ENCODE results near the gene SREBF2. TPM values are rescaled to one million over a fixed set of nuclear protein-coding genes. Genes with fewer than 3 reads are reported as not detected.
A peak's percentile ranks its signal among the peaks of the same experiment; 100 is the strongest.

Gene SREBF2
- polyA plus RNA-seq, 1 donor from 2014 or later, result 73.0 TPM

DNA sequence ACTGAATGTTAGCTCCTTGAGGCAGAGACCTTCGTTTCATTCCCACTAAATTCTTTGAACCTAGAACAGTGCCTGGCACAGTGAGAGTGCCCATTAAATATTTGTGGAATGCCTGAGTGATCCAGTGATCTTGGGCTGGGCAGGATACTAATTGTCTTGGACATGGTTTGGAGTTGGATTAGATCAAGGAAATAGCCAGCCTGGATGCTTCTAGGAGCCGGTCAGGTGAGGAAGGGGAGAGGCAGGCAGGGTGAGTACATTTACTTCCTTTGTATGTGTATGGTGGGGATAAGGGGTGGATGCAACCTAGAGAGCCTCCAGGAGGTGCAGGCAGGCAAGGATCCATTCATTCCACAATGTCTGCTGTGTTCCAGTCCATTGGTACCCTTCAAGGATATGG lies 3.6 kb downstream of the SREBF2 start:
- peak overlapping the region; percentile 98 for H3K4me3 ChIP-seq (ENCODE audit: low read length)
- H3K36me3 ChIP-seq (ENCODE audit: insufficient read depth, low read length), result peaks cover 7% of the 10 kb centered on the region
- no peaks in the 10 kb centered on the region for H3K27me3 ChIP-seq (ENCODE audit: insufficient read depth, low read depth, low read length)
- H4K20me1 ChIP-seq (ENCODE audit: insufficient read depth), result peaks cover 13% of the 10 kb centered on the region
- H3K9me3 ChIP-seq (ENCODE audit: low read length), result no peaks in the 10 kb centered on the region
- peak overlapping the region; percentile 12 for H3K4me2 ChIP-seq (ENCODE audit: low read length)
- peaks cover 78% of the 10 kb centered on the region for H3K79me2 ChIP-seq (replicated peaks; ENCODE audit: insufficient read depth, low read length)
- H3K27ac ChIP-seq (ENCODE audit: low read length), result no peak overlapping the region
- H3F3A ChIP-seq (ENCODE audit: insufficient read depth, low read length, poor library complexity, severe bottlenecking), result peaks cover 8% of the 10 kb centered on the region
- no peak for TF ChIP-seq EZH2 (IDR thresholded peaks at IDR 0.05; ENCODE audit: borderline replicate concordance, insufficient read depth, low read length, poor library complexity, severe bottlenecking)
- TF ChIP-seq, protein P1, sequence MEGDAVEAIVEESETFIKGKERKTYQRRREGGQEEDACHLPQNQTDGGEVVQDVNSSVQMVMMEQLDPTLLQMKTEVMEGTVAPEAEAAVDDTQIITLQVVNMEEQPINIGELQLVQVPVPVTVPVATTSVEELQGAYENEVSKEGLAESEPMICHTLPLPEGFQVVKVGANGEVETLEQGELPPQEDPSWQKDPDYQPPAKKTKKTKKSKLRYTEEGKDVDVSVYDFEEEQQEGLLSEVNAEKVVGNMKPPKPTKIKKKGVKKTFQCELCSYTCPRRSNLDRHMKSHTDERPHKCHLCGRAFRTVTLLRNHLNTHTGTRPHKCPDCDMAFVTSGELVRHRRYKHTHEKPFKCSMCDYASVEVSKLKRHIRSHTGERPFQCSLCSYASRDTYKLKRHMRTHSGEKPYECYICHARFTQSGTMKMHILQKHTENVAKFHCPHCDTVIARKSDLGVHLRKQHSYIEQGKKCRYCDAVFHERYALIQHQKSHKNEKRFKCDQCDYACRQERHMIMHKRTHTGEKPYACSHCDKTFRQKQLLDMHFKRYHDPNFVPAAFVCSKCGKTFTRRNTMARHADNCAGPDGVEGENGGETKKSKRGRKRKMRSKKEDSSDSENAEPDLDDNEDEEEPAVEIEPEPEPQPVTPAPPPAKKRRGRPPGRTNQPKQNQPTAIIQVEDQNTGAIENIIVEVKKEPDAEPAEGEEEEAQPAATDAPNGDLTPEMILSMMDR (IDR thresholded peaks at IDR 0.05; ENCODE audit: poor library complexity, severe bottlenecking), result no peak
- TF ChIP-seq MXI1 (conservative IDR thresholded peaks at IDR 0.05; ENCODE audit: poor library complexity, severe bottlenecking), result no peak
- no peak for TF ChIP-seq SMC3 (conservative IDR thresholded peaks at IDR 0.05; ENCODE audit: poor library complexity)
- no peak for TF ChIP-seq EP300 (conservative IDR thresholded peaks at IDR 0.05; ENCODE audit: poor library complexity, severe bottlenecking)
- no peak for TF ChIP-seq RAD21 (conservative IDR thresholded peaks at IDR 0.05)
- no peak for TF ChIP-seq POLR2AphosphoS5 (IDR thresholded peaks at IDR 0.05)
- TF ChIP-seq, protein P2, sequence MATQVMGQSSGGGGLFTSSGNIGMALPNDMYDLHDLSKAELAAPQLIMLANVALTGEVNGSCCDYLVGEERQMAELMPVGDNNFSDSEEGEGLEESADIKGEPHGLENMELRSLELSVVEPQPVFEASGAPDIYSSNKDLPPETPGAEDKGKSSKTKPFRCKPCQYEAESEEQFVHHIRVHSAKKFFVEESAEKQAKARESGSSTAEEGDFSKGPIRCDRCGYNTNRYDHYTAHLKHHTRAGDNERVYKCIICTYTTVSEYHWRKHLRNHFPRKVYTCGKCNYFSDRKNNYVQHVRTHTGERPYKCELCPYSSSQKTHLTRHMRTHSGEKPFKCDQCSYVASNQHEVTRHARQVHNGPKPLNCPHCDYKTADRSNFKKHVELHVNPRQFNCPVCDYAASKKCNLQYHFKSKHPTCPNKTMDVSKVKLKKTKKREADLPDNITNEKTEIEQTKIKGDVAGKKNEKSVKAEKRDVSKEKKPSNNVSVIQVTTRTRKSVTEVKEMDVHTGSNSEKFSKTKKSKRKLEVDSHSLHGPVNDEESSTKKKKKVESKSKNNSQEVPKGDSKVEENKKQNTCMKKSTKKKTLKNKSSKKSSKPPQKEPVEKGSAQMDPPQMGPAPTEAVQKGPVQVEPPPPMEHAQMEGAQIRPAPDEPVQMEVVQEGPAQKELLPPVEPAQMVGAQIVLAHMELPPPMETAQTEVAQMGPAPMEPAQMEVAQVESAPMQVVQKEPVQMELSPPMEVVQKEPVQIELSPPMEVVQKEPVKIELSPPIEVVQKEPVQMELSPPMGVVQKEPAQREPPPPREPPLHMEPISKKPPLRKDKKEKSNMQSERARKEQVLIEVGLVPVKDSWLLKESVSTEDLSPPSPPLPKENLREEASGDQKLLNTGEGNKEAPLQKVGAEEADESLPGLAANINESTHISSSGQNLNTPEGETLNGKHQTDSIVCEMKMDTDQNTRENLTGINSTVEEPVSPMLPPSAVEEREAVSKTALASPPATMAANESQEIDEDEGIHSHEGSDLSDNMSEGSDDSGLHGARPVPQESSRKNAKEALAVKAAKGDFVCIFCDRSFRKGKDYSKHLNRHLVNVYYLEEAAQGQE (IDR thresholded peaks at IDR 0.05; ENCODE audit: borderline replicate concordance), result no peak
- no peak for TF ChIP-seq TAF1 (IDR thresholded peaks at IDR 0.05; ENCODE audit: low read depth)
- no peaks in the 10 kb centered on the region for H3K9me2 ChIP-seq (ENCODE audit: insufficient read depth, low read length)
- H3K9ac ChIP-seq (ENCODE audit: low read length), result no peak overlapping the region
- no peak overlapping the region for H2AFZ ChIP-seq (ENCODE audit: low read depth, low read length)

DNA sequence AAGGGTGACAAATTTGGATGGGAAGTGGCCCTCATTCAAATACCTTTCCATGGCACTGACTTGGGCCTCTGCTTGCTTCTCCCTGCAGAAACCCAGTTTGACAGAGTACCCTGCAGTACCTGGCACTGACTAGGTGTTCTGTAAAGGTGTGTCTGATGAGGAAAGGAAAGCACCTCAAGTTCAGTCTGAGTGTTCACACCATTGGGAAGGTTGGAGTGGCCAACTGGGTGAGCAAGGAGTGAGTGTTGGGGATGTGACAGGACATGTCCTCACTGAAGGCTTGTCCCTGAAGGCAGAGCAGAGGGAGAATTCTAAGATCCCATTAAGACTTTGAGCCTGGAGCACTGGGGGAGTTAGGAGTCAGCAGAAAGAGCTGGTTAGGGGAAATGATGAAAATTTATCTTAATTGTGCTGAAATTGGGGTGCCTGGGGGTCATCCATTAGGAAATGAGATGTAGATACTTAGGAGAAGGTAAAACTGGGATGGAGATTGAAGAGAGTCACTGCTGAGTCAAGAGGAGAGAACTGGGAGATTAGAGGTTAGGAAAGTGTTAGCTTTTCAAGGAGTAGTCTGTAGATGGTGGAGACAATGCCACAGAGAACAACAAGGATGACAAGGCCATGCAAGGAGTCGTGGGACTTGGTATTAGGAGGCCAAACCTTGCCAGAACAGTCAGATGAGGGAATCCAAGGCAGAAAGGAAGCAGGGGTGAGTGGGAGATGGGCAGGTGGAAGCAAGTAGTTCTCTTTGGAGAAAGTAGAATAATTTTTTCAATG lies 6.1 kb downstream of the SREBF2 start:
- Histone ChIP-seq H3K27me3 (ENCODE audit: insufficient read depth, low read depth, low read length) (no peaks in the 10 kb centered on the region), H3K36me3 (ENCODE audit: insufficient read depth, low read length) (peaks cover 14% of the 10 kb centered on the region), H3K27ac (ENCODE audit: low read length) (no peak overlapping the region), H3K4me2 (ENCODE audit: low read length) (no peak overlapping the region), H3K9me2 (ENCODE audit: insufficient read depth, low read length) (no peaks in the 10 kb centered on the region), H3K79me2 (replicated peaks; ENCODE audit: insufficient read depth, low read length) (peaks cover 95% of the 10 kb centered on the region), H3K9ac (ENCODE audit: low read length) (no peak overlapping the region), H3F3A (ENCODE audit: insufficient read depth, low read length, poor library complexity, severe bottlenecking) (peaks cover 8% of the 10 kb centered on the region), H3K4me3 (ENCODE audit: low read length) (no peak overlapping the region), H2AFZ (ENCODE audit: low read depth, low read length) (no peak overlapping the region), H3K9me3 (ENCODE audit: low read length) (no peaks in the 10 kb centered on the region), H4K20me1 (ENCODE audit: insufficient read depth) (peaks cover 13% of the 10 kb centered on the region)
- TF ChIP-seq POLR2AphosphoS5 (IDR thresholded peaks at IDR 0.05) (no peak), MXI1 (conservative IDR thresholded peaks at IDR 0.05; ENCODE audit: poor library complexity, severe bottlenecking) (no peak), TAF1 (IDR thresholded peaks at IDR 0.05; ENCODE audit: low read depth) (no peak), EP300 (conservative IDR thresholded peaks at IDR 0.05; ENCODE audit: poor library complexity, severe bottlenecking) (no peak), EZH2 (IDR thresholded peaks at IDR 0.05; ENCODE audit: borderline replicate concordance, insufficient read depth, low read length, poor library complexity, severe bottlenecking) (no peak), SMC3 (conservative IDR thresholded peaks at IDR 0.05; ENCODE audit: poor library complexity) (no peak), RAD21 (conservative IDR thresholded peaks at IDR 0.05) (no peak)
- TF ChIP-seq, protein P1 (IDR thresholded peaks at IDR 0.05; ENCODE audit: poor library complexity, severe bottlenecking), result no peak
